ENCODE measurements around the gene PNLIPRP1. TPM values are rescaled to one million over a fixed set of nuclear protein-coding genes. Genes with fewer than 3 reads are reported as not detected.

The PNLIPRP1 gene
- total and polyA plus RNA-seq, 10 of the 15 experiments (the other 5 are each of a cell fraction or from before 2014, with no cell fraction given) = 0.74 TPM; not detected in 9

DNA sequence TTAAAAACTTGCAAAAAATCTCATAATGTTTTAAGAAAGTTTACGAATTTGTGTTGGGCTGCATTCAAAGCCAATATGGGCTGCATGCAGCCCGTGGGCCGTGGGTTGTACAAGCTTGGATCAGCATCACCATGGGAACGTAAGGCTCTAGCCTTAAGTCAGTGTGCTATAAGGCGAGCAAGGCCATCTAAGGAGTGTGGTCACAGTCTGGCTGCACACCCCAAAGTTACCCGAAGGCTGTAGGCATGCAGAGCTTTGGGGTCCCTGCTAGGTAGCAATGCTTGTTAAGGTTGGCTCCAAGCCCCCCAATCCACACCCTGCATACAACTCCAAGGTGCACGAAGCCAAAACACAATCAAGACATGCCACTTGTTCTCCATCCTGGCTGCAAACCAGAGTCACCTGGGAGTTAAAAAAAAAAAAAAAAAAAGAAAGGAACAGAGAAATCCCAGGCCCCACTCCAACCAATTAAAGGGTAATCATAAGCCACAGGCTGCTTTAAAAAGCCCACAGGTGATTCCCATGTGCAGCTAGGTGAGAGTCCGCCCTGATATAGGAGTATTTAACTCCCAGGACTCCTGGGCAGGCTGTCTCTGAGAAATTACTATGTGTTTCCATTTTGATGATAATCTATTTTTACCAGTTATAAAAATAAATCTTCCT, 21.5 kb downstream of the PNLIPRP1 start:
- H2AFZ ChIP-seq (ENCODE audit: control insufficient read depth, low read depth, low read length) = no peak overlapping the region
- no peaks in the 10 kb centered on the region for H3K9me3 ChIP-seq (replicated peaks; ENCODE audit: control insufficient read depth, insufficient read depth, low read length)
- 5% methylated on average over 8 of the region's 8 CpGs for WGBS (ENCODE audit: insufficient coverage, insufficient replicate concordance, low lambda C conversion rate, missing lambda C conversion rate)
- FAIRE-seq = no peak
- no peaks in the 10 kb centered on the region for H3K36me3 ChIP-seq (ENCODE audit: control insufficient read depth in 2 of 2, insufficient read depth in 2 of 2, low read length in 1 of 2)
- H3K27me3 ChIP-seq (replicated peaks in 1 of 2; ENCODE audit: control insufficient read depth in 2 of 2, insufficient read depth in 2 of 2, low read length in 1 of 2) = no peaks in the 10 kb centered on the region
- no peak overlapping the region for H3K4me3 ChIP-seq
- ChIA-PET SMC1A (ENCODE audit: uncharacterized antibody, unreplicated experiment) (interaction anchor here (0.7 kb wide), 1 partner anchor 184 kb away, joined by 3 read pairs; no protein-coding TSS in a partner anchor), POLR2A (no interaction called here), CTCF (interaction anchor here (0.9 kb wide), 1 partner anchor 90 kb away, joined by 3 read pairs; no protein-coding TSS in a partner anchor), RAD21 (ENCODE audit: unreplicated experiment) (no interaction called here)
- H3K79me2 ChIP-seq (ENCODE audit: control insufficient read depth, insufficient read depth, low read length) = no peaks in the 10 kb centered on the region
- H3K27ac ChIP-seq (ENCODE audit: control insufficient read depth, insufficient read depth) = no peak overlapping the region
- no peak overlapping the region for H3K9ac ChIP-seq (ENCODE audit: control insufficient read depth, insufficient read depth, low read length)
- in situ Hi-C loops (cut with MboI) (no loop called here), intact Hi-C loops (cut with micrococcal nuclease; ENCODE audit: unreplicated experiment) (no loop called here)
- H4K20me1 ChIP-seq (ENCODE audit: control insufficient read depth, insufficient read depth) = no peaks in the 10 kb centered on the region
- no peak overlapping the region for H3K4me2 ChIP-seq (ENCODE audit: control insufficient read depth, insufficient read depth)
- H3K4me1 ChIP-seq (ENCODE audit: control insufficient read depth, insufficient read depth, low read length) = no peaks in the 10 kb centered on the region
- ATAC-seq = no peak
- TF ChIP-seq CHD2 (IDR thresholded peaks at IDR 0.05; ENCODE audit: borderline replicate concordance, low read depth, low read length) (no peak), CBFB (IDR thresholded peaks at IDR 0.05; ENCODE audit: low read depth) (no peak)
- TF ChIP-seq, protein P1, sequence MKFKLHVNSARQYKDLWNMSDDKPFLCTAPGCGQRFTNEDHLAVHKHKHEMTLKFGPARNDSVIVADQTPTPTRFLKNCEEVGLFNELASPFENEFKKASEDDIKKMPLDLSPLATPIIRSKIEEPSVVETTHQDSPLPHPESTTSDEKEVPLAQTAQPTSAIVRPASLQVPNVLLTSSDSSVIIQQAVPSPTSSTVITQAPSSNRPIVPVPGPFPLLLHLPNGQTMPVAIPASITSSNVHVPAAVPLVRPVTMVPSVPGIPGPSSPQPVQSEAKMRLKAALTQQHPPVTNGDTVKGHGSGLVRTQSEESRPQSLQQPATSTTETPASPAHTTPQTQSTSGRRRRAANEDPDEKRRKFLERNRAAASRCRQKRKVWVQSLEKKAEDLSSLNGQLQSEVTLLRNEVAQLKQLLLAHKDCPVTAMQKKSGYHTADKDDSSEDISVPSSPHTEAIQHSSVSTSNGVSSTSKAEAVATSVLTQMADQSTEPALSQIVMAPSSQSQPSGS (IDR thresholded peaks at IDR 0.05; ENCODE audit: low read length) = no peak
- no TSS peak for BruUV-seq (replicated peaks)
- no peak for DNase-seq (ENCODE audit: low read depth, low spot score)

DNA sequence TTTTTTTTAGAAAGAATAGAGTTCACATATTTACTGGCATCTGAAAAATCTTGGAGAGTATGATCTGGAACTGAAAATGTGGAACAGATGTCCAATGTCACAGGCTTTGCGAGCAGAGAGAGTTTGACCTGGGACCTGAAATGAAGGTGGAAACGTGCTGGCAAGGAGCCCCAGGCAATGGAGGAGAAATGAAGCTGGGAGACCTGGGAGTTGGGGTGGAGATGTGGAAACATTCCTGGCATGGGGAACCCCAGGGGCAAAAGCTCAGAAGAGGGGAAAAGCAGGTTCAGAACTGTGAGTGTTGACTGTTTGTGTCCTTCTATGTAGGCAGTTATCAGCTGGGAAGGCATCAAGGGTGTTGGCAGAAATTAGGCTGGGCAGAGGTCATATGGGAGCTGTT, 22.7 kb downstream of the PNLIPRP1 start:
- RAD21 ChIA-PET (ENCODE audit: unreplicated experiment) = no interaction called here
- no TSS peak for BruUV-seq (replicated peaks)
- H3K36me3 ChIP-seq (ENCODE audit: control insufficient read depth in 2 of 2, insufficient read depth in 2 of 2, low read length in 1 of 2) = no peaks in the 10 kb centered on the region
- WGBS (ENCODE audit: insufficient coverage, insufficient replicate concordance, low lambda C conversion rate, missing lambda C conversion rate) = 50% methylated on average over 2 of the region's 2 CpGs
- no peaks in the 10 kb centered on the region for H4K20me1 ChIP-seq (ENCODE audit: control insufficient read depth, insufficient read depth)
- ATAC-seq = no peak
- no peak for TF ChIP-seq RFX5 (IDR thresholded peaks at IDR 0.05; ENCODE audit: low read depth, low read length)
- TF ChIP-seq MEF2B (IDR thresholded peaks at IDR 0.05; ENCODE audit: partially characterized antibody, poor library complexity, severe bottlenecking) = no peak
- no peak for TF ChIP-seq SUPT20H (IDR thresholded peaks at IDR 0.05; ENCODE audit: borderline replicate concordance, control insufficient read depth, low read depth, low read length)
- TF ChIP-seq BCL11A (IDR thresholded peaks at IDR 0.05; ENCODE audit: low read depth, low read length) = no peak
- TF ChIP-seq SRF (IDR thresholded peaks at IDR 0.05; ENCODE audit: low read depth in 2 of 2, low read length in 2 of 2) = no peak
- in situ Hi-C loops (cut with MboI) = no loop called here
- POLR2A ChIA-PET = no interaction called here
- no peak overlapping the region for H2AFZ ChIP-seq (ENCODE audit: control insufficient read depth, low read depth, low read length)
- H3K27ac ChIP-seq (ENCODE audit: control insufficient read depth, insufficient read depth) = no peak overlapping the region
- intact Hi-C loops (cut with micrococcal nuclease; ENCODE audit: unreplicated experiment) = no loop called here
- no peak overlapping the region for H3K4me3 ChIP-seq
- no peaks in the 10 kb centered on the region for H3K79me2 ChIP-seq (ENCODE audit: control insufficient read depth, insufficient read depth, low read length)
- SMC1A ChIA-PET (ENCODE audit: uncharacterized antibody, unreplicated experiment) = no interaction called here
- DNase-seq (ENCODE audit: low read depth, low spot score) = no peak
- no peaks in the 10 kb centered on the region for H3K27me3 ChIP-seq (replicated peaks in 1 of 2; ENCODE audit: control insufficient read depth in 2 of 2, insufficient read depth in 2 of 2, low read length in 1 of 2)
- FAIRE-seq = no peak
- no peaks in the 10 kb centered on the region for H3K9me3 ChIP-seq (replicated peaks; ENCODE audit: control insufficient read depth, insufficient read depth, low read length)
- CTCF ChIA-PET = interaction anchor here (0.5 kb wide), 1 partner anchor 69 kb away, joined by 4 read pairs; no protein-coding TSS in a partner anchor
- no peak overlapping the region for H3K4me2 ChIP-seq (ENCODE audit: control insufficient read depth, insufficient read depth)
- no peak overlapping the region for H3K9ac ChIP-seq (ENCODE audit: control insufficient read depth, insufficient read depth, low read length)
- no peaks in the 10 kb centered on the region for H3K4me1 ChIP-seq (ENCODE audit: control insufficient read depth, insufficient read depth, low read length)
